Naive thymus-derived CD8-positive, alpha-beta T cell (primary cell): ENCODE results near the gene CA5A. TPM values are rescaled to one million over a fixed set of nuclear protein-coding genes. Genes with fewer than 3 reads are reported as not detected.
"Not testable (repeated sequence)": the region's sequence is repeated elsewhere in the genome, so short reads cannot be mapped to it uniquely, and the experiment has no call there.

Experiments
- ATAC-seq, 2 donors: fragments of 150-1000 bp; cut with Tn5 transposase in 1 of 2; sonication (Bioruptor Pico), chemical (Tn5 transposase) in 1 of 2; 1 replicate in 1 of 2; 2 replicates in 1 of 2; pipeline ENCODE4 v1.10.0; 2021; ENCODE audit warnings: mild to moderate bottlenecking in 2 of 2, moderate library complexity in 2 of 2
- POLR2A ChIA-PET: fragments of 350-600 bp; sonication (Branson Sonifier 250); formaldehyde crosslinking; loops from one replicate; lab custom pipeline; 2021; ENCODE audit warnings: antibody characterized with exemption; lab: Charles Lee
- DNase-seq, 10 donors: peaks; one replicate each; pipeline versions ENCODE4 v3.0.0 to v3.0.0-alpha.2; 2020 to 2022
- H3K27ac Mint-ChIP-seq, 10 donors: one replicate each; pipeline ENCODE4 v1.8.0; 2020 to 2022; ENCODE audit warnings: mild to moderate bottlenecking in 10 of 10, mixed read lengths in 10 of 10, moderate library complexity in 4 of 10, inconsistent platforms in 1 of 10
- H3K27me3 Mint-ChIP-seq, 5 donors: one replicate each; pipeline ENCODE4 v1.8.0; 2021 to 2022; ENCODE audit warnings: mixed read lengths in 5 of 5
- H3K36me3 Mint-ChIP-seq, 3 donors: one replicate each; pipeline ENCODE4 v1.8.0; 2020 to 2022; ENCODE audit warnings: mixed read lengths in 3 of 3, mild to moderate bottlenecking in 2 of 3, inconsistent platforms in 1 of 3
- H3K4me1 Mint-ChIP-seq, 4 donors: one replicate each; pipeline ENCODE4 v1.8.0; 2021 to 2022; ENCODE audit warnings: mixed read lengths in 4 of 4
- H3K4me3 Mint-ChIP-seq, 10 donors: one replicate each; pipeline ENCODE4 v1.8.0; 2020 to 2022; ENCODE audit warnings: mild to moderate bottlenecking in 10 of 10, mixed read lengths in 10 of 10, moderate library complexity in 6 of 10, inconsistent platforms in 1 of 10
- H3K9me3 Mint-ChIP-seq, 9 donors: one replicate each; pipeline ENCODE4 v1.8.0; 2020 to 2022; ENCODE audit warnings: mixed read lengths in 9 of 9, mild to moderate bottlenecking in 3 of 9, inconsistent platforms in 1 of 9, moderate library complexity in 1 of 9
- polyA plus RNA-seq, 3 donors: library from polyadenylated mRNA; unstranded; fragments of 300-500 nt; fragmentation: Illumina TruSeq; gene quantifications; one replicate each; pipeline ENCODE4 v1.2.3, GENCODE V29; 2021
- total RNA-seq, 8 experiments: library from RNA in 2 of 8; stranded (reverse) in 2 of 8; gene quantifications; one replicate each; pipeline ENCODE4 v1.2.3 and lab custom pipeline; 2021 to 2026

CA5A gene
- total and polyA plus RNA-seq, 5 experiments from 2014 or later = not detected

DNA sequence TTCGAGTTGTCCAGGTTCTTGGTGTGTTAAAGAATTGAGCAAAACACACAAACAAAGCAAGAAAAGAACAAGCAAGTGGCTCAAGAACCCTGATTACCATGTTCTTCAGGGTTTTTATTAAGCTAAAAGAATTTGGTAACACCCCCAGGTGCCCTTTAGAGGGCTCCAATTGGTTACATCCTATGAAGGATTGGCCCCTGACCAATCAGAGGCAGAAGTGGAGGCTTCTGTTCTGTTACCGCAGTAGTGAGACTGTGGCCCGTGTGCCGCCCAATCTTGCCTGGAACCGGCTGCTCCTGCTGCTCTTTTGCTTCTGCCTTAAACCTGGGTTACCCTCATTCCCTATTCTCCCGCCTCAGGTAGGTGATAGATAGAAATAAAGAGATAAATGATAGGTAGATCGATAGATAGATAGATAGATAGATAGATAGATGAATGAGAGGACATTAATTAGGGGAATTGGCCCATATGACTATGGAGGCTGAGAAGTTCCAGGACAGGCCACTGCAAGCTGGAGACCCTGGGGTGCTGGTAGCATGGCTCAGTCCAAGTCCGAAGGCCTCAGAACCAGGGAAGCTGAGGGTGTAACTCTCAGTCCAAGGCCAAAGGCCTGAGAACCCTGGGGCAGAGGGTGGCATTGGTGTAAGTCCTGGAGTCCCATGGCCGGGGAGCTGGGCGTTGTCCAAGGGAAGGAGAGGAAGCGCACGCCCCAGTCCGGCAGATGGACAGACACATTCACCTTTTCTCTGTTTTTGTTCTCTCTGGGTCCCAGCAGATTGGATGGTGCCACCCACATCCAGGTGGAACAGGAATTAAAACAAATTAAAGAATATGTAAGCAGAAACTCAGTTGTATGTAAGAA lies 3.5 kb upstream of the CA5A start:
- Mint-ChIP-seq H3K27me3 (no peaks in the 10 kb centered on the region), H3K36me3 (no peaks in the 10 kb centered on the region), H3K4me1 (no peaks in the 10 kb centered on the region), H3K4me3 (no peak overlapping the region), H3K27ac (peak overlapping the region in 1 of 10 donors; percentile 3), H3K9me3 (no peaks in the 10 kb centered on the region)
- POLR2A ChIA-PET = no interaction called here
- DNase-seq (no peak), ATAC-seq (no peak)

DNA sequence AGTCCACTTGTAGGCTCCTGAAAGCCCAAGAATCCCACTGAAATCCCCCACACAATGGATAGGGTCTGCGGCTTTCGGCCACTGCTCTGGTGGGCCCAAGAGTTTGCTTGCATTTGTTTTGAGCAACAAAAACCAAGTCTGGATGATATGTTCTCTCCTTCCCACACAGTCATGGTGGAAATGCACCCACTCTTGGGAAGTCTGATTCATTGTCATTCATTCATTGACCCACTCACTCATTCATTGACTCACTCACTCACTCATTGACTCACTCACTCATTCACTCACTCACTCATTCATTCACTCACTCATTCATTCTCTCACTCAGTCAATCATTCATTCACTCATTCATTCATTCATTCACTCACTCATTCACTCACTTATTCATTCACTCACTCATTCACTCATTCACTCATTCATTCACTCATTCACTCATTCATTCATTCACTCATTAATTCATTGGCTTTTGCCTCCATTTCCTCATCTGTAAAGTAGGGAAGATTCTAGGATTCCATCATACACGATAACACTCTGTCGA lies 2.2 kb upstream of the CA5A start:
- no peaks in the 10 kb centered on the region for H3K9me3 Mint-ChIP-seq
- H3K36me3 Mint-ChIP-seq = no peaks in the 10 kb centered on the region
- H3K27me3 Mint-ChIP-seq = no peaks in the 10 kb centered on the region
- POLR2A ChIA-PET = no interaction called here
- H3K27ac Mint-ChIP-seq = no peak overlapping the region
- H3K4me3 Mint-ChIP-seq = no peak overlapping the region
- DNase-seq (no peak), ATAC-seq (no peak)
- H3K4me1 Mint-ChIP-seq = no peaks in the 10 kb centered on the region

DNA sequence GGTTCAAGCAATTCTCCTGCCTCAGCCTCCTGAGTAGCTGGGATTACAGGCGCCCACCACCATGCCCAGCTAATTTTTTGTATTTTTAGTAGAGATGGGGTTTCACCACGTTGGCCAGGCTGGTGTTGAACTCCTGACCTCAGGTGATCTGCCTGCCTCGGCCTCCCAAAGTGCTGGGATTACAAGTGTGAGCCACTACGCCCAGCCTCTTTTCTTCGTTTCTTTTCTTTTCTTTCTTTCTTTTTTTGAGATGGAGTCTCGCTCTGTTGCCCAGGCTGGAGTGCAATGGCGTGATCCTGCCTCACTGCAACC lies 858 bp upstream of the CA5A start:
- peak overlapping the region in 1 of 10 donors; percentile 12 for H3K27ac Mint-ChIP-seq
- not testable (repeated sequence) for ATAC-seq, H3K9me3 Mint-ChIP-seq

DNA sequence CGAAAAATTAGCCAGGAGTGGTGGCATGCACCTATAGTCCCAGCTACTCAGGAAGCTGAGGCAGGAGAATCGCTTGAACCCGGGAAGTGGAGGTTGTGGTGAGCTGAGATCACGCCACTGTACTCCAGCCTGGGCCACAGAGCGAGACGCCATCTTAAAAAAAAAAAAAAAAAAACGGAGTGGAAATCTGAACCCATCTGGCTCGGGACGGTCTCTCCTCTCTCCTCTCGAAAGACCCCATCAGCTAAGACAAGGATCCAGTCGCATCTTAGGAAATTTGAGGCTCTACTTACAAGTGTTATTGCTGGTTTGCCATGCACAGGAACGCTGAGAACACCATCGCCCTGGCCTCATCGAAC lies 334 bp downstream of the CA5A start:
- ATAC-seq, H3K4me1 Mint-ChIP-seq, H3K27ac Mint-ChIP-seq, H3K9me3 Mint-ChIP-seq, H3K4me3 Mint-ChIP-seq, POLR2A ChIA-PET, DNase-seq, H3K27me3 Mint-ChIP-seq, H3K36me3 Mint-ChIP-seq: not testable (repeated sequence)

More for the DNA sequence above, 858 bp upstream of the CA5A start:
- H3K27me3 Mint-ChIP-seq, H3K4me3 Mint-ChIP-seq, H3K36me3 Mint-ChIP-seq, DNase-seq, H3K4me1 Mint-ChIP-seq: not testable (repeated sequence)
- POLR2A ChIA-PET = interaction anchor here (0.6 kb wide), 1 partner anchor 347 kb away, joined by 3 read pairs; no protein-coding TSS in a partner anchor

DNA sequence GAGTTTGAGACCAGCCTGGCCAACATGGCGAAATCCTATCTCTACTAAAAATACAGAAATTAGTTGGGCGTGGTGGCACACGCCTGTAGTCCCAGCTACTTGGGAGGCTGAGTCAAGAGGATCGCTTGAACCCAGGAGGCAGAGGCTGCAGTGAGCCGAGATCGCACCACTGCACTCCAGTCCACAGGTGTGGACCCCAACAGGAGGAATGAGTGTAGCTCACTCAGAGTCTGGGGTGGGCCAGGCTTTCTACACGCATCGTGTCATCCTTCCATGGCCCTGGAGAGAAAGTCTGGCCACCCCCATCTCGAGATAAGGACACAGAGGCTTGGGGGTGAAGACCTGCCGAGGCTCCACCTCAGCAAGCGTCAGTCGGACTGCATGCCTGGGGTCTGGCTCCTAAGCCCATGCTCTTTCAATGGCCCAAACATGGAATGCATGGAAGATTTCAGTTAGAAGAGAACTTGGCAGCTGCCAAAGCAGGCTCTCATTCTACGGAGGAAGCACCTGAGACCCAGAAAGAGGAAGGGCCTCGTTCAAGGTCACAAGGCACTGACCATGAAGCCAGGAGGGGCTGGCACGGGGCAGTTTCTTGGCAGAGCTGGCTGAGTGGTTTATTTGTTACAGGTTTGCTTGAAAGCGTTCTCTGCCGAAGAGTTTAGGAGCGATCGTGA lies 1.4 kb downstream of the CA5A start:
- H3K9me3 Mint-ChIP-seq, H3K36me3 Mint-ChIP-seq, H3K4me3 Mint-ChIP-seq, POLR2A ChIA-PET, H3K27me3 Mint-ChIP-seq, H3K4me1 Mint-ChIP-seq, DNase-seq, ATAC-seq: not testable (repeated sequence)
- peak overlapping the region in 1 of 10 donors; percentile 56 for H3K27ac Mint-ChIP-seq

DNA sequence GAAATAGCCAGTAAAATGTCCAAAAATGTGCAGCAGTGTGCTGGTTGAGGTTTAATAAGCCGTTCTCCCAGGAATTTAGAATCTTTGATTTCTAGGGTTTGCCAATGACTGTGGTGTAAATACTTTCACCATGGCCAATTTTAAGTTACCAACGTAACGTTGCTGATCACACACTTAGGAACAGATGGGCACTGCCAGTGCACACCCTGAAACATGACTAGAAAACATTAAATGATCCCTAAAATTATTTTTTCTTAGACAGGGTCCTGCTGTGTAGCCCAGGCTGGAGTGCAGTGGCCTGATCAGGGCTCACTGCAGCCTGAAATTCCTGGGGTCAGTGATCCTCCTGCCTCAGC lies 3.2 kb downstream of the CA5A start:
- Mint-ChIP-seq H3K27me3 (no peaks in the 10 kb centered on the region), H3K27ac (no peak overlapping the region), H3K4me1 (no peaks in the 10 kb centered on the region), H3K4me3 (no peak overlapping the region), H3K36me3 (no peaks in the 10 kb centered on the region), H3K9me3 (no peaks in the 10 kb centered on the region)
- no peak for DNase-seq
- ATAC-seq = no peak
- POLR2A ChIA-PET = interaction anchor here (0.6 kb wide), 1 partner anchor 34 kb away, joined by 3 read pairs; no protein-coding TSS in a partner anchor

DNA sequence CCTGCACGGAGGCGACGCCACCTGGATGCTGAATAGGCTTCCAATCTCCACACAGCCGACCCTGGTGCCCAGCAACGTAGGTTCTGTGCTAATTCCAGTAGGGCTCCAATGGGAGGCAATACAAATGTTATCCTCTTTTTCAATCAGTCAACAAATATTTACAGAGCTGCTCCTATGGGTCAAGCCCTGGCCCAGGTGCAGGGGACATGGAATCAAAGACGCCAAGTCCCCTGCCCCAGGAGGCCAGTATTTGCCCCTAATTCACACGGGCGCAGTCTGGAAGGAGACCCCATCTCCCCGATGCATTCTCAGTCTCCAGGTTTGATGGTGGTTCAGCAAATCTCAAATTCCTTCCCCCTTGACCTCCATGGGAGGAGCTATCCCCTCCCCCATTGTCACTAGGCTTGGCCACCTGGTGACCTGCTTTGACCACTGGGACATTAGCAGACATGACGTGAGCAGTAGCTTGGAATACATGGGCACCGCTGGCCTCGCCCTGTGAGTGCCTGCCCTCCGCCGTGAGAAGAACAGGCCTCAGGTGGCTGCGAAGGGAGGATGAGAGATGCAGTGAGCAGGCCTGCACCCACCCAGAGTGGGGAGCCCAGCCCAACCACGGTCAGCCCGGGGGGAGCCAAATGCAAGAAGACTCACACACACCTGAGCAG lies 3.7 kb downstream of the CA5A start:
- POLR2A ChIA-PET = interaction anchor here (0.6 kb wide), 1 partner anchor 33 kb away, joined by 3 read pairs; no protein-coding TSS in a partner anchor
- not testable (repeated sequence) for H3K27me3 Mint-ChIP-seq, H3K36me3 Mint-ChIP-seq, H3K4me3 Mint-ChIP-seq, ATAC-seq, H3K4me1 Mint-ChIP-seq, H3K9me3 Mint-ChIP-seq, DNase-seq
- H3K27ac Mint-ChIP-seq = peak overlapping the region in 1 of 10 donors; percentile 18

DNA sequence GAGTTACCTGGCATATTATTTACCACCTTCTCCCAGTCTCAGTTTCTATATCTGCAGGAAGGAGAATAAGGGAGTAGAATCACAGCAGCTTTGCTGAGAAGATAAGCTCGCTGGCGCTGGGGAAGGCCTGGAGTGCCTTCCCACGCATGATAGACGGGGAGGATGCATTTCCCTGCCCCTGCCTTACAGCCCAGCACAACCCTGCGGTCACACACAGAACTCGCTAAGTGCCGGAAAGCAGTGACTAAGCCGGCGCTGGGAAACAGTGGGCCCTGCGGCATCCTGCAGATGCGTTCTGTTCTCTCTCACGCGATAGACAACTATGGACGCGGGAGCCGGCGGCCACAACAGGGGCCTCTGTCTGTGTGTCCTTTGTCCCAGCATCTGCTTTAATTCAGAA lies 4.8 kb downstream of the CA5A start:
- Mint-ChIP-seq H3K4me3 (no peak overlapping the region), H3K9me3 (no peaks in the 10 kb centered on the region), H3K36me3 (no peaks in the 10 kb centered on the region), H3K4me1 (peaks cover 3 to 5% (median 3%) of the 10 kb centered on the region in 4 donors), H3K27ac (no peak overlapping the region), H3K27me3 (peaks cover 0 to under 1% (median 0%) of the 10 kb centered on the region in 5 donors)
- POLR2A ChIA-PET = no interaction called here
- DNase-seq (no peak), ATAC-seq (no peak)

DNA sequence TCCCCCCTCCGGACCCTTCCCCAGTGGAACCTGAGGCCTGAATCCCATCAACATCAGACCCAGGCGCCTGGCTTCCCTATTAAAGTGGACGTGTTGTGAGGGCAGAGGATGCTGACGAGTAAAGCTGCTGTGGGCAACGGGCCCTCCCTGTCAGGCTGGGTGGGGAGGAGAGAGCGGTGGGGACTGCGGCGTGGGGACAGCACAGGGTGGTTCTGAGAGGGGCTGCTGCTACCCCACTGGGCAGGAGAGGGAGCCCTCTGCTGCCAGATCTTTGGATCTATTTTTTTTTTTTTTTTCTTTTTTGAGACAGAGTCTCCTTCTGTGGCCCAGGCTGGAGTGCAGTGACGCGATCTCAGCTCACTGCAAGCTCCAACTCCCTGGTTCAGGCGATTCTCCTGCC lies 5.9 kb downstream of the CA5A start:
- DNase-seq = no peak
- Mint-ChIP-seq H3K4me1 (peaks cover 7 to 11% (median 8%) of the 10 kb centered on the region in 4 donors), H3K27ac (no peak overlapping the region), H3K27me3 (peaks cover 0 to 4% (median 0%) of the 10 kb centered on the region in 5 donors), H3K36me3 (no peaks in the 10 kb centered on the region), H3K9me3 (no peaks in the 10 kb centered on the region), H3K4me3 (no peak overlapping the region)
- POLR2A ChIA-PET = no interaction called here
- no peak for ATAC-seq

DNA sequence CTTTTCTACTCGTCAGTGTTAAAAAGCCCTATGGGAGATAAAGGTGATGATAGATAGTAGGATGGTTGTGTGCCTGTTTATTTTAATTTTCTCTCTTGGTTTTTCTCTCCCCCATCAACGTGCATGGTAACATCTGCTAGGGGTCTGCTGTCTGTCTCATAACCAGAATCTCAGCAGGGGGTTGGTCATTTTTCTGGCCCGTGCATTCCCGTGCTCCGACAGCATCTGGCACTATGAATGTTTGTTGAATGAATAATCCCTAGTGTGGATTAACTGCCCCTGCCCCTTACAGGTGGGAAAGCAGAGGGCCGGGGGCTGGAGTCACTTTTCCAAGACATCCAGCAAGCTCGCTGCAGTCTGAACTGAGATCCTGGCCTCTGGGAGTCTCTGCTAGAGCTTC lies 6.3 kb downstream of the CA5A start:
- no peak overlapping the region for H3K4me3 Mint-ChIP-seq
- peaks cover 0 to 4% (median 0%) of the 10 kb centered on the region in 5 donors for H3K27me3 Mint-ChIP-seq
- H3K4me1 Mint-ChIP-seq = peaks cover 7 to 11% (median 10%) of the 10 kb centered on the region in 4 donors
- DNase-seq = no peak
- POLR2A ChIA-PET = no interaction called here
- ATAC-seq = no peak
- H3K9me3 Mint-ChIP-seq = no peaks in the 10 kb centered on the region
- H3K36me3 Mint-ChIP-seq = no peaks in the 10 kb centered on the region
- no peak overlapping the region for H3K27ac Mint-ChIP-seq

DNA sequence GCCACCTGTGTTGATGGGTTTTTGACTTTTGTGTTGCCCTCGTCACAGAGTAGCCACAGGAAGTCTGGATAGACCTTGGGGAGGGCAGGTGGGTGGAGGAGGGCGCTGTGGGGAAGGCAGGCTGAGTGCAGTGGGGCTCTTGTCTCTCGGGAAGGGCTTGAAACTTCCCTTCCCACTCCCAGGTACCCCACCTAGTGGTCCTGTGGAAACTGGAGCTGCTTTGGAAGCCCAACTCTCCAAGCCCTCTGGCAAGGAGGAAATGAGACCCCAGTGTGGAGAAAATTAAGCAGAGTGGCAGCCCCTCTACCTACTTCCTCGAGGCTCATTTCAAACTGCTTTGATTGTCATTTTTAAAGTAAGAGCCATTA lies 9.2 kb downstream of the CA5A start:
- no peaks in the 10 kb centered on the region for H3K9me3 Mint-ChIP-seq
- POLR2A ChIA-PET = no interaction called here
- no peak for DNase-seq

DNA sequence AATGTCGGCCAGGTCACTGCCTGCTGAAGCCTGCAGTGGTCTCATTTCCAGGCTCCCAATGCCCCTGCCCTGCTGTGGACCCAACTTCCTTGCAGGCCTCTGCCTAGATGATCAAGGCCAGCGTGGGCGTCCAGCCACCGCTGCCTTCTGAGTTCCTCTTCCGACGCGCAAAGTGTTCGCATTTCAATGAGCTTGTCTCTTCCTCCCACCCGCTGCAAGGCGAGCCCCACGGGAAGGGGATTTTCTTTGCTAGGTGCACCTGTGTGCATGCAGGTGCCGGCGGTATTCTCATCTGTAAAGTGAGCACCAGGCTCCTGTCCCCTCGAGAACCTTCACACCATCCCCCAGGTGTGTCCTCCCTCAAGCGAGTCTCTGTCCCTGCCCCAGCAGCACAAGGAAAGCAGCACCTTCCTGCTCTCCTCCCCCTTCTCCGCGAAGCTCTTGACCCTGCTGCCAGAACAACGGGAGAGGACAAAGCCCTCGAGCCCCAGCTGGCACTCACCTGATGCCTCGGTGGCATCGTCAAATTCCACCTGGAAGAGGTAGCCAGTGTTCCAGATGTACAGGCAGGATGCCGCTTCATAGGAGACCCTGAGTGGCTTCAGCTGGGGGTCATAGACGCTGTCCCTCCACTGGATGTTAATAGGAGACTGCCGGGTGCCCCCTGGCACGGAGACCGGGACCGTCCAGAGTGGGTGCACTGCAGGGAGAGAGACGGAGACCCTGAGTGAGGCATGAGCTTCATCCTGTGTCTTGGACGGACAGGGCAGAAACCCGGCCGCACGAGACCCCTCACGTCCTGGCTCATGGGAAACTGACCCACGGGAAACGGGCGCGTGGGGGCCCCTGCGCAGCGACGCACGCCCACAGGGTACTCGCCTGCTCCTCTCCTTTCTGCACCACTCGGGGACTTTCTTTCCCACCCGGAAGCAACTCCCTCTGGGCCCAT lies 9.8 kb downstream of the CA5A start:
- POLR2A ChIA-PET = interaction anchor here (0.6 kb wide), 1 partner anchor 147 kb away, joined by 3 read pairs; no protein-coding TSS in a partner anchor
- H3K27ac Mint-ChIP-seq = peak overlapping the region in 9 of 10 donors; percentile 8 to 93 (median 69)
- peak in 5 of 10 donors; percentile 12 to 31 (median 20) for DNase-seq

More for the DNA sequence above, 9.2 kb downstream of the CA5A start:
- Mint-ChIP-seq H3K36me3 (no peaks in the 10 kb centered on the region), H3K27me3 (peaks cover 0 to 4% (median 0%) of the 10 kb centered on the region in 5 donors), H3K4me3 (no peak overlapping the region), H3K27ac (no peak overlapping the region), H3K4me1 (peaks cover 7 to 18% (median 11%) of the 10 kb centered on the region in 4 donors)
- ATAC-seq = no peak

More for the DNA sequence above, 9.8 kb downstream of the CA5A start:
- peak; percentile 56 to 78 for ATAC-seq
- Mint-ChIP-seq H3K9me3 (no peaks in the 10 kb centered on the region), H3K4me3 (peak overlapping the region; percentile 52 to 83 (median 72)), H3K27me3 (peaks cover 0 to 4% (median 0%) of the 10 kb centered on the region in 5 donors), H3K36me3 (no peaks in the 10 kb centered on the region), H3K4me1 (peaks cover 7 to 18% (median 11%) of the 10 kb centered on the region in 4 donors)
